RKO (cell line): Measurements from ENCODE around the gene TPP2.

Experiments used
- DNase-seq: peaks from one replicate; pipeline ENCODE4 v3.0.0-alpha.2; 2016; ENCODE audit warnings: low spot score

Gene TPP2

GRCh38 chr13:102597029-102597961 is 509 bp downstream of the TPP2 start:
- DNase-seq, result peak; percentile 28

- peak; percentile 46 for DNase-seq
Measured at GRCh38 chr13:102598061-102598460, 1.3 kb downstream of the TPP2 start.

DNA sequence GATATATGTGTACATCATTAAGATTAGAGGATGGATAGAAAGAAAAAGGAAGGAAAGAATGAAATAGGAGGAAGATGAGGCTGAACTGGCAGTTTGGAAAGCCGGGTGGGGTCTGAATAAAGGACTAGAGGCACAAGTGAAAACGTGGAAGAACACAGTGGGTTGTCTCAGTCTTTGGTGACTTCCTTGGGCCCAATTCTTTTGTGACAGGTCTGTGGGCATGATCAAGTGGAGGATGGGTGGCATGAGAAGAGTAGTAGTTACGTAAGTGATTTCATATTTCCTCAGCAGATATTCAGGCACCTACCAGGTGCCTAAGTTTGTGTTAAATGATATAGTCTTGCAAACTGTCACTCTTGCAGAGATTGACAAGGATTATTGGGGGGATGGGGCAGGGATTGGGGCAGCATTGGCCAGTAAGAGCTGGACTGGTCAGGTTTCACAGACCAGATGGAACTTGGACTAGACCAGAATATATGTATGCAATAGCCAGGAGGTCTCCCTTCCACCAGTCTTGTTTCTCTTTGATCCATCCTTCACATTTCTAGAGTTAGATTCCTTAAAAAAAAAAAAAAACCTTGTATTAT is 2.7 kb downstream of the TPP2 start:
- no peak for DNase-seq

DNA sequence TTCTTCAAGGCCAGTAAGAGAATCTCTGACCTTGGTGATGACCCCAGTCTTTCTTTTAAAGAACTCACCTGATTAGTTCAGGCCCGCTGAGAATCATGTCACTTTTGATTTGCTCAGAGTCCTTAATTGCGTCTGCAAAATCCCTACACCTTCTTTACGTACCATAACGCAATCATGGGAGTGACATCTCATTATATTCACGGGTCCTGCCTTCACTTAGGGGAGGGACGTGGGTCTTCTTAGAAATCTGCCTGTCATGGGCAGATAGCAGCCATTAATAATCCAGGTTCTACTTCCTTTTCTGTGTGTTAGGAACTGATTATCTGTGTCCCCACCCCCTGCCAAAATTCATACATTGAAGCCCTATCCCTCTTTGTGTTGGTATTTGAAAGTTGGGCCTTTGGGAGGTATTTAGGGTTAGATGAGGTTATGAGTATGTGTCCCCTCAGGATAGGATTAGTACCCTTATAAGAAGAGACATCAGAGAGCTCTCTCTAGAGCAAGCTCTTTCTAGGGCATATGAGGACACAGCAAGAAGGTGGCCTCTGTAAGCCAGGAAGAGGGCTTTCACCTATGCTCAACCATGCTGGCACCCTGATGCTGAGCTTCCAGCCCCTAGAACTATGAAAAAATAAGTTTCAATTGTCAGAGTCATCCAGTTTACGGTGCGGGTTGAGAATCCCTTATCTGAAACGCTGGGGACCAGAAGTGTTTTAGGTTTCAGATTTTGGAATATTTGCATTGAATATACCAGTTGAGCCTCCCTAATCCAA is 9.9 kb downstream of the TPP2 start:
- no peak for DNase-seq

DNA sequence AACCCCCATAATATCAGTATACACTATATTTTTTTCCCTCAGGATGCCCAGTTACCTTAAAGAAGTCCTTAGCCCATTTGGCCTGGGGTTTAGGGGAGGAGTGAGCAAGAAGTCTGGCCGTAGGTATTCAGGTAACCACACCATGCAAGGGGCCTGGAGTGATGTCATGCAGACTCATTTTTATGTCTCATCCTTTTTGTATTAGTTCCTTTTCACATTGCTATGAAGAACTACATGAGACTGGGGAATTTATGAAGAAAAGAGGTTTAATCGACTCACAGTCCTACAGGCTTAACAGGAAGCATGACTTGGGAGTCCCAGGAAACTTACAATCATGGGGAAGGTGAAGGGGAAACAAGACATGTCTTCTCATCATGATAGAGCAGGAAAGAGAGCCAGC is 12.2 kb downstream of the TPP2 start:
- peak; percentile 14 for DNase-seq

DNA sequence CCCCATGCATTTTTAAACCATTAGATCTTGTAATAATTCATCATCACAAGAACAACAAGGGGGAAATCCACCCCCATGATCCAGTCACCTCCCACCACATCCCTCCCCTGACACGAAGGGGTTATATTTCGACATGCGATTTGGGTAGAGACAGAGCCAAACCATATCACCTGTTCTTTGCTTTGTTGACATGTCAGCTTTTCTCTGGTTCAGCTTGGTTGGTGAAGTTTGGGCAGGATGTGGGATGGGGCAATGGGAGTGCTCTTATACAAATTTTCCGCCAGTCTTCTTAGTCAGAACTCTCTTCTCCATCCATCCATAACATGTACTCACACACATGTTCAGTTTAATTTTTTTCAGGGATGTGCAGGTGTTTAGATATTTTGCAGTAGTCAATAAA is 12.9 kb downstream of the TPP2 start:
- DNase-seq, result no peak

- DNase-seq, result no peak
Measured at GRCh38 chr13:102610296-102610895, 13.6 kb downstream of the TPP2 start.

DNA sequence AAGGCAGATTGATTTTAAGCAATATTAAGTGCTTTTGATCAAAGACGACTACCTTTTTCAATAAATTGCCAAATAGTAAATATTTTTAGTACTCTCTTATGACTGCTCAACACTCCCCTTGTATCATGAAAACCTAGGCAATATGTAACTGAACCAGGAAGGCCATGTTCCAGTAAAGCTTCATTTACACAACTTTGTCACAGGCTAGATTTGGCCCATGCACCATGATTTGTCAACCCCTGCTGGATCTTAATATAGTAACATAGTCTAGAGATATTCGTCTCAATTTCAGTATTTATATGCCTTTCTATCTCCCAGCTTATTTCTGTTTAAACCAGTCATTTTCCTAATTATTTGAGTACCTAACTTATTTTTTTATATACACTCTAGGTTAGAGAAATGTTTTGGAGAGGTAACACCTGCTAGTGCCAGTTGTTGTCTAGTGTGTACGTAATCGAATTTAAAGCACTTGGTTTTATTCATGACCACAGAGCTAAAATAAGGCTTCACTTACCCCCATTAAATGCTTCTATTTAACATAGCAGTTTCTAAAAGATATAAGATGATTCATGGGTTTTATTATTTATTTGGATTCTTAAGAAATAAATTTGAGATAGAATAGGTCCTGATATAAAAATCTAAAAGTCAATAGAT is 21.0 kb downstream of the TPP2 start:
- no peak for DNase-seq

DNA sequence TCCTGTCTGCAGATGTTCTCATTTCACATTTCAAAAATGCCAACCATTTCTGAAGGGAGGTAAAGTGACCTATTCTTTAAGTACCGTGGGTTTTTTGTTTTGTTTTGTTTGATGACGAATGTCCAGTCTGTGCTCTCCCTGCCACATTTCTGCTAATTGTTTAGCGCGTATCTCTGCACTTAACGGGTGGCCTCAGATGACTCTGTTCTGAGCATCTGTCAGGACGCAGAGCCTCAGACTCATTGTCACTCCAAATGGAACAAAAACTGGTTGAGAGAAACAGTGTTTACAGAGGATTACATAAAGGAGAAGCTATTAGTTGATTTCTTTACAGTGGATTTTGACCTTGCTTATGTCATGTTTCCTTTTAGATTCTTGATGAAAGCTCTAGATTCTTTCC is 23.7 kb downstream of the TPP2 start:
- DNase-seq, result no peak

DNA sequence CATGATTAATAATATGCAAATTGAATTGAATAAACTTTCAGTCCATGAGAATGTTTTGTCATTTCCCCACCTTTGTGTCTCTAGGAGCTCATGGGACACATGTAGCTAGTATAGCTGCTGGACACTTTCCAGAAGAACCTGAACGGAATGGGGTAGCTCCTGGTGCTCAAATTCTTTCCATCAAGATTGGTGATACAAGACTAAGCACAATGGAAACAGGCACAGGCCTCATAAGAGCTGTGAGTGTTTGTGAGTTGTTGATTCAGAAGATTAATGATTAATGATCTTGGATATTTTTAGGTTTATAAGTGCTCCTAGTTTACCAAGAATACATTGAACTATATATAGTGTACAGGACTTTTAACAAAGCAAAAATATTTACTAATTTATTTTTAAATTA is 30.1 kb downstream of the TPP2 start:
- DNase-seq, result no peak

DNA sequence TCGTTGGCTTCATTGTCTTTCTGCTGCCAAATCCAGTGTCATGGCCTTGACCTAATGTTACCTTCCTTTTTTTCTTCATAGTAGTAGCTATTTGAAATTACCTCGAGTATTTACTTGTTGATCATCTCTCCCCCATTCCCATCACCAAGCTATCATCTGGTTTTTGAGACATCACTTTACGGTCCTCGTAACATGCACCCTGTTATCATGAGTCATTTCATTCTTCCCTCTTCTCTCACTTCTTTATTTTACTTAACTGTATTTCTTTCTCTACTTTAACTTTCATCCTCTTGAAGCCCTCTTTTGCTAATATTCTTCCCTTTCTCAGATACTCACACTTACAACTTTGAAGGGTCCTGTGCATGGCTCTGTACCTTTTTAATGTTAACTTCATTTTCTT is 31.8 kb downstream of the TPP2 start:
- DNase-seq, result no peak

DNA sequence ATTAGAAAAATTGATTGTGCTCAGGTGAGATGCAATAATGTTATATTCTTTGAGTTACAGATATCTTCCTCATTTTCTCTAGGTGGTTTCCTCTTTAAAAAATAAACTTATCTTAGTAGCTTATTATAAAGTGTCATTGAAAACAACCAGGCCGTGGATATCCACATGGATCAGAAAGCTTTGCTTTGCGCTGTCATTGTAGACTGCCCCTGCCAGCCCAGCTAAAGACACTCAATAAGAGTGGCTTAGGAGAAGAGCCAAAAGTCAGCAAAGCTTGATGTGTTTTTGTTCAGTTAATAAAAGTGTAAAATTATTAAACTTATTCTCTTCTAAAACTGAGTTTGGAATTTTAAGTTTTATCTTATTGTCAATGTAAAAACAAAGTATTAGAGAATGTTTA is 34.4 kb downstream of the TPP2 start:
- DNase-seq, result no peak

DNA sequence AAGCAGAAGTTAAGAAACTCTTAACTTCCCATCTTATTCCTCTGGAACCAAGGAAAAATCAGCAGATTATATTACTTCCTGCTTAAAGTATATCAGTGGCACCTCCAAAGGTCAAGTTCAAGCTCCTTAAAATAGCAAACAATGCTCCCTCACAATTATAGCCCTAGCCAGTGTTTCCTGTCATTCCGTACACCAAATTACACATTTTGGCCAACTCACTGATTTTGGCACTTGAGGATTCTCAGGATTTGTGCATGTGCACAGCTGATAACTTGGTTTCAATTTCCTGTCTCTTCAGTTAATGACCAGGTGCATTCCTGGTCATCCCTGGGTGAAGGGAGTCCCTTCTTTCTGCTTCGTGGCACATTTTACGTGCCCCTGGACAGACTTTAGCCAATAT is 42.0 kb downstream of the TPP2 start:
- no peak for DNase-seq

DNA sequence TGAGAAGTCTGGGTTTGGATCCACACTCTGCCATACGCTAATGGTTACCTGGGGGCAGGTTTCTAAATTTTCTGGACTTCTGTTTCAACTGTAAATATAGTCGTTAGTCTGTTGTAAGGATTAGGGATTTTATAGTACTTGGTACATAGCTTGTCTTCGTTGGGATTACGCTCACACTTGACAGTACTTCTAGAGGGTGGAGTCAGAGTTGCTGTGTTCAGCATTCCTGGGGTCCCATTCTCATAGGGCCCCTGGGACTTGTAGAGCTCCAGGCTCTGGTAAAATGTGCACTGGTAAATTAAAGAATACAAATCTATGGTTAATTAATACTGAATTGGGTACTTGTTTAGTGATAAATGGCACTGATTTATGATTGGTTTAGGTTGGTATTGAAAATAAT is 45.2 kb downstream of the TPP2 start:
- DNase-seq, result no peak

DNA sequence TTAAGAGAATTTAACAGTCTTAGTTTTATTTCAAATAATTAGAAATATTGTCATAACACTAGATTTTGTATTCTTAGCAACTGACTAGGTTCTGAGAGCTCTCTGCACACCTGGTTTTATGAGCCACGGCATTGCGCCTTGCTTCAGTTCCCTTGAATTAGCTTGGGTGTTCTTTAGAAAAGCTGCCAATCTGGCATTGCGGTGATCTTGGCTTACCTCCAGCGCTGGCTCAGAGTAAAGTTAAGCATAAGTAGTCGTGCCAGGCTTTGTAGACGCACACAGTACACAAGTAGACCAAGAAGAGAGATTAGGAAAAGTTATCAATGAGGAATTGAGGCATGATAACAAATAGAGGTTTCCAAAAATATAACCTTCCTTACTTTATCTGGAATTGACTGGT is 45.7 kb downstream of the TPP2 start:
- no peak for DNase-seq

DNA sequence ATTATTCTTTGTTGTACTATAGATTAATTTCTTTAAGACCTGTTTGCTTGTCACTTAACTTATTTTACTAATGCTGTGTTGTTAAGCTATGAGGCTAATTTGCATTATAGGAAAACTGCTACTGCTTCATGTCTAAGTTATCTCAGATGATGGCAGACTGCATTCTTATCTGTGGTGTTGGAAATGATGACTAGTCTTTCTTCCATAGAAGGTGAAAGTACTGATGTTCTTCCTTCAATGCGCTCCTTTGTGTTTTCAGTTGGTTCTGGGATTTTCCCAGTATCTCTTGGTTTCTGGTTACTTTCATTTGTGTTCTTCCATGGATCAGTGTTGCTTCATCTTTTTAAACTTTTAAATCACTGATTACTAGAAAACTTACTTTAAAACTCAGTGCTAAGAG is 46.9 kb downstream of the TPP2 start:
- DNase-seq, result no peak

DNA sequence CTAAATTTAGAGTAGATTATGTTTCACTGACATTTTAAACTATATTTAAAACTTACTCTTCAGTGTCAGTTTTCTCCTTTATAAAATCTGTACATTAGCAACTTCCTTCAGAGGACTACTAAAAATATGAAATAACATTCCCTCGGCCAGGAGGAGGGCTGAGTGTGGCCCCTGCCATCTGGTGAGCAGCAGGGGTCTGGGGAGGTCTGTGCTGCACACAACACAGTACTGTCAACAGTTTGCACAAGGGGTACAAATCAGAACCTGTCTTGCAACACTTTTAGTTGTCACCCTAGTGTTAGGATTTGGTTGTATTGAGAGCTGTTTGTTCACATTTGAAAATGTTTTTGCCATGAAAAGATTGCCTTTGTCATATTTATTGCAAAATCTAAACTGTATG is 48.9 kb downstream of the TPP2 start:
- no peak for DNase-seq

DNA sequence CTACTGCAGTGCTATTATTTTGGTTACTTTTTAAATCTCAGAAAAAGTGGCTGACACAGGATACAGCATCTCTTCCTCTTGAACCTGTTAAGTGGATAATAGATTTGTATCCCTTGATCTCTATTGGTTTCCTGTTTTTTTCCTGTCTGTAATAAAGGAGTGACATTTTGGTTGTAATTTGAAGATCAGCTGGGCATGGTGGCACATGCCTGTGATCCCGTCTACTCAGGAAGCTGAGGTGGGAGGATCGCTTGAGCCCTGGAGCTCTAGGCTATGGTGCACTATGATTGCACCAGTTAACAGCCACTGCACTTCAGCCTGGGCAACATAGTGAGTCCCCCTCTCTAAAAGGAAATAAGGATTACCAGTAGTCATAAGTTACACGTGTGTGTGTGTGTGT is 51.3 kb downstream of the TPP2 start:
- no peak for DNase-seq

GRCh38 chr13:102650444-102650843 is 53.7 kb downstream of the TPP2 start:
- no peak for DNase-seq

DNA sequence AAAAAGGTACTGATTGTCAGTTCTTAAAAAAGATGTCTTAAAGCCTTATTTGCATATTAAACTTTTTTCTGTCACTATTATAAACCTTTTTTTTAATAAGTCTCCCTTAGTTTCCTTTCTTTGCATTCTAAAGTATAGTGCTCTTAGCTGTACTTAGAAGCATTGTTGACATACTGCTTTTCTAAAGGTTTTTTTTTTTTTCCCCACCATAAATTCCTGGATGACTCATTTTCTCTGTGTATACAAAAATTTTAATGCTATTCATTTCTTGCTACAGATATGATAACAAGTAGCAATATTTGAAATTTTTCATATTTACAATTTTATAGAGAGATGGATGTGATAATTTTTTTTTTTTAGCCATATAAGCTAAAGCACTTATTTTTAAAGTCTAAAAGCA is 54.6 kb downstream of the TPP2 start:
- no peak for DNase-seq

- no peak for DNase-seq
Measured at GRCh38 chr13:102651892-102652291, 55.1 kb downstream of the TPP2 start.

DNA sequence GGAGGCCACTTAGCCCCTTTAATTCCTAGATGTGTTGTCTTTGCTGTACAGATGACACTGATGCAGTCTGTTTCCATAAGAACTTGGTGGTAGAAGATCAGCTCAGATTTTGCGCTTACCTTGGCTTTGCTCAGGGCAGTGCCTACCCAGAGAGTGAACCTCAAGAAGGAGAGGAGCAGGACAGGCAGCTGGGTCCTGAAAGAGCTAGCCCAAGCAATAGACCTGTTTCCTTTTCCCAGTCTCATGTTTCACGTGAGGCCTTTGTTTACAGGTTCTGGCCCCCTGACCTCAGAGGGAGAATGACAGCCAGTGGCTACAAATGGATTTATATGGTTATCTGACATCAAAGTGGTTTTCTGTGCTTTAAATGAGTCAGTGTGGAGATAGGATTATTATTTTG is 58.0 kb downstream of the TPP2 start:
- no peak for DNase-seq
